ENCODE measurements around the gene MAP3K8. TPM values are rescaled to one million over a fixed set of nuclear protein-coding genes. Genes with fewer than 3 reads are reported as not detected.

MAP3K8 gene
- total RNA-seq (10 to 100 TPM in 3 of 10 donors, 1 to 10 TPM in 7; 2.7 to 19.2 (median 6.9) TPM), polyA plus RNA-seq (10 to 100 TPM in 1 of 2 donors, 1 to 10 TPM in 1; 3.8 to 14.0 TPM)
- long read RNA-seq, donor 1, partial matches to known transcripts, result 1 of 7 reads
- long read RNA-seq, donor 1, other reads (novel, unspliced or antisense), result 5 of 7 reads
- long read RNA-seq, donor 2, partial matches to known transcripts, result 0 of 2 reads
- long read RNA-seq, donor 2, other reads (novel, unspliced or antisense), result 2 of 2 reads
- long read RNA-seq, donor 3, partial matches to known transcripts, result 4 of 16 reads
- long read RNA-seq, donor 3, other reads (novel, unspliced or antisense), result 10 of 16 reads

DNA sequence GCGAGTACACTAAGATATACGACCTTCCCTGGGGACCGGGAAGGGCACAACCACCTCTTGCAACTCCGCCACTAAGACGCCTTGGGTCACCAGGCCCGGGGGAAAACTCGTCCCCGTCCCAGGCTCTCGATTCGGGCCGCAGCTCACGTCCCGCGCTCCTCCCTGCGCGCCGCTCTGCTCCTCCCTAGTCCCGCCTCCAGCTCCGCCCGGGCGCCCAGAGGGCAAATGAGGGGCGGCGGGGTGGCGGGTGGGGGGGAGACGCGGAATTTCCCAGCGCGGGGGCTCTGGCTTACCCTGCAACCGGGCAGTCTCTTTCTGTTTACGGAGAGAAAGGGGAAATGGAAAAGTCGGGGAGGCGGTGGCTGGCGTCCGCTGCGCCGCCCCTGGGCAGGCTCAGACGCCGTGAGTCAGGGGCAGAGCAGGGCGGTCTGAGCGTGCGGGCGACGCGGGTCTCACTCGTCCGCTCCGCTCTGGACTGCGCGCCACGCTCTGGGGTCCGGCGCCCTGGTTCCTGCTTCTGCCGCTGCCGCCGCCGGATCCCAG, at the start of gene MAP3K8:
MAP3K8 (plus strand) TSS at position 455 of the 543 bp plus-strand sequence. CDS start 4,755 bp downstream, outside the sequence.
- peak within 1 kb of the TSS; percentile 74 to 98 (median 94) for H3K4me3 ChIP-seq
- intact Hi-C loops (cut with DNase I), result no loop called here
- H3K9me3 ChIP-seq, result no peaks in the 10 kb centered on the region
- H3K36me3 ChIP-seq, result peaks cover 0 to 20% (median 0%) of the 10 kb centered on the region in 9 donors
- no peaks in the 10 kb centered on the region for H3K27me3 ChIP-seq
- DNase-seq (peak; percentile 93), ATAC-seq (peak; percentile 88 to 95 (median 92))
- peak within 1 kb of the TSS; percentile 90 to 99 (median 99) for H3K27ac ChIP-seq
- peaks cover 0 to 64% (median 56%) of the 10 kb centered on the region in 9 donors for H3K4me1 ChIP-seq
- TF ChIP-seq, protein P1, sequence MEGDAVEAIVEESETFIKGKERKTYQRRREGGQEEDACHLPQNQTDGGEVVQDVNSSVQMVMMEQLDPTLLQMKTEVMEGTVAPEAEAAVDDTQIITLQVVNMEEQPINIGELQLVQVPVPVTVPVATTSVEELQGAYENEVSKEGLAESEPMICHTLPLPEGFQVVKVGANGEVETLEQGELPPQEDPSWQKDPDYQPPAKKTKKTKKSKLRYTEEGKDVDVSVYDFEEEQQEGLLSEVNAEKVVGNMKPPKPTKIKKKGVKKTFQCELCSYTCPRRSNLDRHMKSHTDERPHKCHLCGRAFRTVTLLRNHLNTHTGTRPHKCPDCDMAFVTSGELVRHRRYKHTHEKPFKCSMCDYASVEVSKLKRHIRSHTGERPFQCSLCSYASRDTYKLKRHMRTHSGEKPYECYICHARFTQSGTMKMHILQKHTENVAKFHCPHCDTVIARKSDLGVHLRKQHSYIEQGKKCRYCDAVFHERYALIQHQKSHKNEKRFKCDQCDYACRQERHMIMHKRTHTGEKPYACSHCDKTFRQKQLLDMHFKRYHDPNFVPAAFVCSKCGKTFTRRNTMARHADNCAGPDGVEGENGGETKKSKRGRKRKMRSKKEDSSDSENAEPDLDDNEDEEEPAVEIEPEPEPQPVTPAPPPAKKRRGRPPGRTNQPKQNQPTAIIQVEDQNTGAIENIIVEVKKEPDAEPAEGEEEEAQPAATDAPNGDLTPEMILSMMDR (IDR thresholded peaks at IDR 0.05), result no peak
- 0% methylated on average over 56 of the region's 56 CpGs for WGBS, 2 donors

DNA sequence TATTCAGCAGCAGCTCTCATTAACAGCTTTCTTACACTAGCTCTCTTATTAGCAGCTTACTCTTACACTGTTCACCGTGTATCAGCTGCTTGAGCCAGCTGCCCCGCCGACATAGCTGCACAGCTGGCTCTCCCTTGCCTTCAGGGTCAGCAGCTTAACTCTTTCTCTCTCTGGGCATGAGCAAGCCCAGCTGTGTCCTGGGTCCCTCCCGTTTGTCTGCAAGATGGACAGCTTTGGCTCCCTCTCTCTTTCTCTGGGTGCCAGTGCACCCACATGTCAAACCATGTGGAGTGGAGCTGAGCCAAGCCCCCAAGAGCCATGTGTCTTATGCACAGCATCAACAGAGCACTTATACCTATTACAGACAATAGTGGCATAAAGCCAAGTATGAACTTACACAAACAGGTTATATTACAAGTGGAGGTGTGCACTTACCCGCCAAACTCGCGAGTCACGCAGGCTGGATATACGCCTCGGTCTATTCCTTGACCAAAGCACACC, 49.2 kb upstream of the MAP3K8 start:
- 61 to 62% methylated on average over 10 of the region's 10 CpGs for WGBS, 2 donors
- TF ChIP-seq, protein P1 (IDR thresholded peaks at IDR 0.05), result peak in 7 of 9 donors; percentile 31 to 50 (median 44)
- intact Hi-C loops (cut with DNase I), result loop anchor here in 1 of 10 donors (2.0 kb wide), 1 partner anchor 206 kb away; no protein-coding TSS in a partner anchor
- Histone ChIP-seq H3K27ac (no peak overlapping the region), H3K4me3 (no peak overlapping the region), H3K27me3 (no peaks in the 10 kb centered on the region), H3K36me3 (no peaks in the 10 kb centered on the region), H3K4me1 (peaks cover 0 to 16% (median 5%) of the 10 kb centered on the region in 9 donors), H3K9me3 (no peaks in the 10 kb centered on the region)
- DNase-seq, result no peak
- peak in 4 of 8 donors; percentile 29 to 57 (median 44) for ATAC-seq

DNA sequence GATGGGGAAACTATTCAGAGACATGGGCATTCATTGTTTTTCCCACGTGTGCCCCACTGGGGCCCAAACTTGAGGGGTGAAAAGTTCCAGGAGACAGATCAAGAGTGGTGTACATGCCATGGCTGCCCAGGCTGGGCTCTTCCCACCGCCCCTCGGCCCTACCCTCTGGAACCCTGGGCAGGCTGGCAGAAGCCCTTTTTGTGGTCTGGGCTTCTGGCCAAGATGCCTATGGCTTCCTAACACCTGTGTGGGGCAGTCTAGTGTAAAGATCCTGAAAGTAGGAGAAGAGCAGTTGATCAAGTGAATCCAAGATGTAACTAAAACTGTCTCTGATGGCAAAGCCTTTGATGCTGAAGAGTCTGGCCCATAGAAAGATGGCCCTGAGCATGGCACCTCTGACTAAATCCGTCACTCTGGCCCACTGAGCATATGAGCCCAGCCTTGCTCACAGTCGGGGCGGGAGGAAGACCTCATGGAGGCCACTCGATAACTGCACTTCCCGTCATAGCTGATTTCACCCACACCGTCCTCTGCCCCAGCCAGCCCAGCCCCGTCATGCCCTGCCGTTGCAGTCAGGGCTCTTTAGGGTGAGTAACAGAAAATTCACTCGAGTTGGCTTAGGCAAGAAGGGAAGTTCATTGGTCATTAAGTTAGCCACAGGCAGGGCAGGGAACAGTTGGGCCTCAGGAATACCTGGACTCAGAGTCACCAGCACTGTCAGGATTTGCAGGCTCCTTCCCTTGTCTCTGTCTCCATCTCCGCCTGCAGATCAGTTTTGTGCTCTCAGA, 47.0 kb upstream of the MAP3K8 start:
- WGBS, 2 donors, result 92 to 94% methylated on average over 13 of the region's 13 CpGs
- no peak overlapping the region for H3K4me3 ChIP-seq
- no peaks in the 10 kb centered on the region for H3K27me3 ChIP-seq
- TF ChIP-seq, protein P1 (IDR thresholded peaks at IDR 0.05), result no peak
- intact Hi-C loops (cut with DNase I), result no loop called here
- ATAC-seq, result no peak
- H3K4me1 ChIP-seq, result peaks cover 0 to 15% (median 6%) of the 10 kb centered on the region in 9 donors
- no peaks in the 10 kb centered on the region for H3K36me3 ChIP-seq
- H3K27ac ChIP-seq, result no peak overlapping the region
- DNase-seq, result no peak
- no peaks in the 10 kb centered on the region for H3K9me3 ChIP-seq

DNA sequence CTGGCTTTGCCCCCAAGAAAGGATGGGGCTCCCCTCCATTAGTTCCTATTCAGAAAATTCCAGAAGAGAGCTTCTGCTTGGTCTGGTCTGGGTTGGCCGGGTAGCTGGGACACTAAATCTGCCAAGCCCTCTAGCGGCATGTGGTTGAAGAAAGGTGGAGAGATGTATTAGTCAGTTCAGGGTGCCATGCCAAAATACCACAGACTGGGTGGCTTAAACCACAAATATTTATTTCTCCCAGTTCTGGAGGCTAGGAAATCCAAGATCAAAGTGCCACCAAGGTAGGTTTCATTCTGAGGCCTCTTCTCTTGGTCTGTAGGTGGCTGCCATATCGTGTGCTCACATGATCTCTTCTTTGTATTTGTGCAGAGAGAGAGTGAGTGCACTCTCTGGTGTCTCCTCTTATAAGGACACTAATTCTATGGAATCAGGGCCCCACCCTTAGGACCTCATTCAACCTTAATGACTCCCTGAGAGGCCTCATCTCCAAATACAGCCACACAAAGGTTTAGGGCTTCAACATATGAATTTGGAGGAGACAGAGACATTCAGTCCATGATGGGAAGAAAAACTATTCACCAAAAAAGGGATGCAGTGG, 46.2 kb upstream of the MAP3K8 start:
- 82 to 94% methylated on average over 3 of the region's 3 CpGs for WGBS, 2 donors
- DNase-seq, result no peak
- Histone ChIP-seq H3K9me3 (no peaks in the 10 kb centered on the region), H3K36me3 (no peaks in the 10 kb centered on the region), H3K4me3 (no peak overlapping the region), H3K27ac (no peak overlapping the region), H3K27me3 (peaks cover 0 to under 1% (median 0%) of the 10 kb centered on the region in 7 donors), H3K4me1 (peaks cover 0 to 11% (median 4%) of the 10 kb centered on the region in 9 donors)
- ATAC-seq, result no peak
- TF ChIP-seq, protein P1 (IDR thresholded peaks at IDR 0.05), result no peak
- intact Hi-C loops (cut with DNase I), result no loop called here

Measured in heart right ventricle (tissue), 16 donors.